Measurements from ENCODE around the gene OCA2. TPM values are rescaled to one million over a fixed set of nuclear protein-coding genes. Genes with fewer than 3 reads are reported as not detected.

OCA2 gene
- total and polyA plus RNA-seq, 2 donors from 2014 or later, result 0.45 to 2.5 TPM

GRCh38 chr15:28051955-28052633 lies 47.0 kb downstream of the OCA2 start:
- TF ChIP-seq CTCF (IDR thresholded peaks at IDR 0.05; ENCODE audit: borderline replicate concordance, extremely low read depth, insufficient read depth), result no peak
- Histone ChIP-seq H3K27ac (ENCODE audit: low read depth in 2 of 2, low read length in 2 of 2) (no peak overlapping the region), H3K36me3 (ENCODE audit: control insufficient read depth in 2 of 3, insufficient read depth in 3 of 3, low read length in 3 of 3) (no peaks in the 10 kb centered on the region), H3K9ac (ENCODE audit: low read length in 3 of 3) (no peak overlapping the region), H3K27me3 (ENCODE audit: control insufficient read depth, insufficient read depth, low read length) (no peaks in the 10 kb centered on the region), H3K9me3 (ENCODE audit: control insufficient read depth in 2 of 3, insufficient read depth in 1 of 3, low read length in 3 of 3) (no peaks in the 10 kb centered on the region), H3K4me1 (ENCODE audit: control insufficient read depth in 2 of 3, insufficient read depth in 2 of 3, low read depth in 1 of 3, low read length in 3 of 3) (no peaks in the 10 kb centered on the region), H3K4me3 (ENCODE audit: low read length in 3 of 3) (no peak overlapping the region)
- intact Hi-C loops (cut with DNase I), result no loop called here
- no peak for FAIRE-seq
- DNase-seq, result peak in 1 of 5 donors; percentile 26

GRCh38 chr15:28049581-28049980 lies 49.5 kb downstream of the OCA2 start:
- no peak for TF ChIP-seq CTCF (IDR thresholded peaks at IDR 0.05; ENCODE audit: borderline replicate concordance, extremely low read depth, insufficient read depth)
- DNase-seq (no peak), FAIRE-seq (no peak)
- H3K27me3 ChIP-seq (ENCODE audit: control insufficient read depth, insufficient read depth, low read length), result no peaks in the 10 kb centered on the region
- H3K9me3 ChIP-seq (ENCODE audit: control insufficient read depth in 2 of 3, insufficient read depth in 1 of 3, low read length in 3 of 3), result no peaks in the 10 kb centered on the region
- H3K4me1 ChIP-seq (ENCODE audit: control insufficient read depth in 2 of 3, insufficient read depth in 2 of 3, low read depth in 1 of 3, low read length in 3 of 3), result no peaks in the 10 kb centered on the region
- no peak overlapping the region for H3K27ac ChIP-seq (ENCODE audit: low read depth in 2 of 2, low read length in 2 of 2)
- H3K4me3 ChIP-seq (ENCODE audit: low read length in 3 of 3), result no peak overlapping the region
- no peak overlapping the region for H3K9ac ChIP-seq (ENCODE audit: low read length in 3 of 3)
- intact Hi-C loops (cut with DNase I), result no loop called here
- H3K36me3 ChIP-seq (ENCODE audit: control insufficient read depth in 2 of 3, insufficient read depth in 3 of 3, low read length in 3 of 3), result no peaks in the 10 kb centered on the region

- no peak overlapping the region for H3K9ac ChIP-seq (ENCODE audit: low read length in 3 of 3)
- DNase-seq (no peak), FAIRE-seq (no peak)
- H3K36me3 ChIP-seq (ENCODE audit: control insufficient read depth in 2 of 3, insufficient read depth in 3 of 3, low read length in 3 of 3), result no peaks in the 10 kb centered on the region
- H3K9me3 ChIP-seq (ENCODE audit: control insufficient read depth in 2 of 3, insufficient read depth in 1 of 3, low read length in 3 of 3), result no peaks in the 10 kb centered on the region
- no peaks in the 10 kb centered on the region for H3K27me3 ChIP-seq (ENCODE audit: control insufficient read depth, insufficient read depth, low read length)
- peaks cover 0 to 4% (median 2%) of the 10 kb centered on the region in 3 donors for H3K4me1 ChIP-seq (ENCODE audit: control insufficient read depth in 2 of 3, insufficient read depth in 2 of 3, low read depth in 1 of 3, low read length in 3 of 3)
- TF ChIP-seq CTCF (IDR thresholded peaks at IDR 0.05; ENCODE audit: borderline replicate concordance, extremely low read depth, insufficient read depth), result no peak
- no peak overlapping the region for H3K27ac ChIP-seq (ENCODE audit: low read depth in 2 of 2, low read length in 2 of 2)
- intact Hi-C loops (cut with DNase I), result no loop called here
- H3K4me3 ChIP-seq (ENCODE audit: low read length in 3 of 3), result no peak overlapping the region
These were observed 51.8 kb downstream of the OCA2 start for GRCh38 chr15:28047277-28047676.
